GM18951 (cell line): ENCODE measurements around the gene CFAP74.

Experiments
- POLR2A ChIP-seq: IDR thresholded peaks from 4 replicates; pipeline ENCODE4 v1.6.1; 2011; ENCODE audit warnings: mild to moderate bottlenecking; ENCODE audit not compliant: insufficient read length, insufficient read depth; ENCODE audit errors: extremely low read depth
- in situ Hi-C: fragments of 300-500 bp; cut with MboI; formaldehyde crosslinking; loops from one replicate; pipeline ENCODE4 v1.12.0; 2022; ENCODE audit warnings: low sequenced_read_pairs, mixed read lengths, inconsistent platforms; ENCODE audit not compliant: unreplicated experiment

CFAP74 gene

GRCh38 chr1:1922956-1923833, 80.4 kb downstream of the CFAP74 start:
- TF ChIP-seq POLR2A = no peak
- in situ Hi-C loops = no loop called here

DNA sequence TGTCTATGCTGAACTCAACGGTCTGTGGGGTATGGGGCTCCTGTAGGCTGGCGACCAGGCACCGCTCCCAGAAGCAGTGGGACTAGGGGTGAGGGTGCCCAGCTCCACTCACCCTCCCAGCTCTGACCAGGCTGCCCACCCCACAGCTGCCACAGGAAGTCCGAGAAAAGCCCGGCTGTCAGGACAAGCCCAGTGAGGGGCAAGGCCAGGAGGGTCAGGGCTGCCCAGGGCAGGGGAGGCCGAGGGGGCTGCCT, 81.0 kb downstream of the CFAP74 start:
- in situ Hi-C loops = no loop called here
- TF ChIP-seq POLR2A = no peak

DNA sequence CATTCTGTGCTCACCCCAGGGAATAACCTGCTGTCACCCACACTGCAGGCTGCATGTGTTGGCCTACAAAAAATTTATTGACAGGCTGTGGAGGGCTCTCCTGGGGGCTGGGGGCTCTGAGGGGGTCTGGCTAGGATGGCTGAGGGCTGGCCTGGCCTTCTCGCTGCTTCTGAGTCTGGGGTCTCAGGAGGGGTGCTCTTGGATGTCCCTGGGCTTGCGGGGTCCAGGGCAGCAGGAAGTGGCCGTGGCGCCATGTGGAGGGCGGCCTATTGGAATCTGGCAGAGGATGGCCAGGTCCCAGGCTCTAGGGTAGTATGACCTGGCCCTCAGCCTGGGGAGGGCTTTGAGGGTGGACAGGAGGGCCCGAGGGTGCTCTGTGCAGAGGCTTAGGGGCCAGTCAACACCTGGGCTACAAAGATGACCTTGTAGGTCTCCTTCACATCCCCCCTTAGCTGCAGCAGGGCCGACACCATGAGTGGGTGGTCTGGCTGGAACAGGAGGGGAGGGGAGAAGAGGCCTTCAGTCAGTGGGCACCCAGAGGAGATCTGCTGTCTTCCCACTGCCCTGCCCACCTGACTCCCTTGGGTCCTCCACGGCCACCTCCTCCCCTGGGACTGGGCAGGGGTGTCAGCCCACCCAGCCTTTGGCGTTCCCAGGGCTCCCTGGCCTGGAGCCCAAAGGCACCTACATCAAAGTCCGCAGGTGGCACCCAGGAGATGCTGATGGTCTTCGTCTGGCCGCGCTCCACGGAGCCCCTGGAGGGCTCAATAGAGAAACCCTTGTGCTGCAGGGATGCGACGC, 81.5 kb downstream of the CFAP74 start:
- TF ChIP-seq POLR2A = no peak
- in situ Hi-C loops = no loop called here

- in situ Hi-C loops = no loop called here
- TF ChIP-seq POLR2A = no peak
Observed at GRCh38 chr1:1921459-1921862, 82.1 kb downstream of the CFAP74 start.

GRCh38 chr1:1920608-1921458, 82.8 kb downstream of the CFAP74 start:
- TF ChIP-seq POLR2A = no peak
- in situ Hi-C loops = no loop called here

DNA sequence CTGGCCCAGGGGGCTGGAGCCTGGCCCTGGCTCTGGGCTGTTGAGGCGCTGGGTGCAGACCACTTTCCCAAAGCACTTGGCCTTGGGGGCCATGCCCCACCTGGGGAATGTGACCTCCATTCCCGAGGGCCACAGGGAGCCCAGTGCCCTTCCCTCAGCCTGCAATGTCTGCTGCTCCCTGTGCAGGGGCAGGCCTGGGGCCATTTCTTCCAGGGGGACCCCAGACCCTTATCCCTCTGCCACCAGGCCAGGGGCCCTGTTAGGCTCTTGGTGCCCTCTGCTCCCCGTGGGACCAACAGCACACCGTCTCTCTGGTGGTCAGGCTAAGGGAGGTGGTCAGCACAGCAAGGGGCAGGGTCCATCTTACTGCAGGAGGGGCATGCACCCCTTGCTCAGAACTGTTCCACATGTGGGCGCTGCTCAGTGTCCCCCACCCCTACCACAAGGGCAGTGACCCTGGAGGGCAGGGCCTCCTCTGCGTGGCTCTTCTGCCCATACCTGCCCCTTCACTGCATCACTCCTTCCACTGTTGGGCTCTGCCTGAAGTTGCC, 83.5 kb downstream of the CFAP74 start:
- in situ Hi-C loops = no loop called here
- TF ChIP-seq POLR2A = no peak

DNA sequence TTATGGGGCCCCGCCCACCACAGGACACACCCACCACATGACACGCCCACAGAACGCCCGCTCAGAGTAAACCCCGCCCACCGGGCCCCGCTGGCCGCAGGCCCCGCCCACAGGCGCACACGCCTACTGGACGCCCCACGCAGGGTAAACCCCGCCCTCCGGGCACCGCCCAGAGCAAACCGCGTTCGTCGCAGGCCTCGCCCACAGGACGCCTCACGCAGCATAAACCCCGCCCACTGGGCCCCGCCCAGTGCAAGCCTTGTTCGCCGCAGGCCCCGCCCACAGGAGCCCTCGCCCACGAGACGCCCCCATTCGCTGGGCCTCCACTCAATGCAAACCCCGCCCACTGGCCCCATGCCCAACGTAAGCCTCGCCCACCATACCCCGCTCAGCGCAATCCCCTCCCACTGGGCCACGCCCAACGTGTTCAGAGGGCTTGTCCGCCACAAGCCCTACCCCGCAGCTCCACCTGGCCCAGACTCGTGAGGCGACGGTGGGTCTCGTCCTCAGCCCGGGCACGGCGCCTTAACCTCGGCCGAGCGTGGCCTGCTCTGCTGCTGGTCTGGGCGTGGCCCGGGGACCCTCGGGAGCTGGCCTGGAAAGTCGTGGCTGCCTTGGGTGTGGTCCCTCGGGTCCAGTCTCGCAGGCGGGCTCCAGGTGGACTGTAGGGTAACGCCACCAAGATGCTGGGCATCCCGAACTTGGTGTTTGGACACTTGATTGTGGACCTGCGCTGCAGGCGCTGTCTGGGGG, 84.1 kb downstream of the CFAP74 start:
- peak; percentile 39 for TF ChIP-seq POLR2A
- in situ Hi-C loops = no loop called here

GRCh38 chr1:1918901-1919303, 84.7 kb downstream of the CFAP74 start, which contains the start of gene TMEM52:
TSS of gene TMEM52 (minus strand) at chr1:1919279. CDS start at chr1:1919265, 14 bp downstream.
- in situ Hi-C loops = no loop called here
- peak; percentile 31 for TF ChIP-seq POLR2A

GRCh38 chr1:1917995-1918900, 85.3 kb downstream of the CFAP74 start:
- in situ Hi-C loops = no loop called here
- no peak for TF ChIP-seq POLR2A

DNA sequence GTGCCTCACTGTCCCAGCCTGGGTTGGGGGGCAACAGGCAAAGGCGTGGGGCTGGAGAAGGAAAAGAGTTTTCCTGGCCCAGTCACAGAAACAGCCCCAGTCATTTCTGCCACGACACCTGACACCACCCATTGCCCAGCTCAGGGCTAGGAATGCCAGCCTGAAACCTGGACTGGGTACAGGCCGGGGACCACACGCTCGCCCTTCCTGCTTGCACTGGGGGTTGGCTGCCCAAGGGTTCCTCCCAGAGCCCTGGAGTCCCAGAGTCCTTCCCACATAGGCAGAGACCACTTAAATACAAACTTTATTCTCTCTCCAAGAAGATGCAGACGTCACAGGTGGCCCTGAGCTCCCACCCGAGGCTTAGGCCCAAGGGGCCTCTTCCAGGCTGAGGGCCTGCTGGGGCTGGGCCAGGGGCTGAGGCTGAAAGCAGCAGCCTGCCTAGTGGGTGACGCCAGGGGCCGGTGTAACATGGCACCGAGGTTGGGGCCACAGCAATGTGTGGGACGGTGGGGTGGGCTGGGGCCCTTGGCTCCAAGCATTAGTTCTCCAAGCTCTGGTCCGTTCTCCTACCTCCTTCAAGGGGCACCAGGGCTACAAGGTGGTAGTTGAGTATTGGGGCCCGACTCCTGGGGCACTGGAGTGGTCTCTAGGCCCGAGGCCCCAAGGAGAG, 86.1 kb downstream of the CFAP74 start:
- TF ChIP-seq POLR2A = no peak
- in situ Hi-C loops = no loop called here

DNA sequence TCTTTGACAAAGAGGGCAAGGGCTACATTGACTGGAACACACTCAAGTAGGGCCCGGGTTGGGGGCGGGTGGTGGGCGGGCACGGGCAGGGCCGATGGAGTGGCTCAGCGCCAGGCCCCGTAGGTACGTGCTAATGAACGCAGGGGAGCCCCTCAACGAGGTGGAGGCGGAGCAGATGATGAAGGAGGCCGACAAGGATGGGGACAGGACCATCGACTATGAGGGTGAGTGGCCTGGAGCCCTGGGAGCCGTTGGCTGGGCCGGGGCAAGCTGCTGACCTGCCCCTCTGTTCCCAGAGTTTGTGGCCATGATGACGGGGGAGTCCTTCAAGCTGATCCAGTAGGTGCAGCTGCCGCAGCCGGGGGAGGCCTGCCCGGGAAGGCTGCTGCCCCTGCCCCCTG, 86.7 kb downstream of the CFAP74 start:
- in situ Hi-C loops = no loop called here
- TF ChIP-seq POLR2A = no peak
